HL-60 (cell line): ENCODE data around the gene PDE1C.

Experiments
- DNase-seq, 2 experiments: peaks; one replicate each; pipeline ENCODE4 v3.0.0-alpha.2; 2010 to 2020; ENCODE audit warnings: low read depth in 1 of 2, low spot score in 1 of 2
- H3K27ac ChIP-seq: fragments of 250-450 bp; sonication (Bioruptor Pico); replicated peaks from 2 replicates; pipeline ENCODE4 v1.5.1; 2020; ENCODE audit warnings: mild to moderate bottlenecking, moderate library complexity
- H3K27me3 ChIP-seq: fragments of 250-450 bp; sonication (Bioruptor Pico); 2 replicates; pipeline ENCODE4 v1.5.1; 2021; ENCODE audit warnings: mild to moderate bottlenecking, moderate library complexity; ENCODE audit not compliant: insufficient read depth, poor library complexity, severe bottlenecking
- H3K4me3 ChIP-seq: replicated peaks from 2 replicates; pipeline ENCODE4 v1.5.1; 2011; ENCODE audit warnings: mild to moderate bottlenecking, control low read depth, low read length; ENCODE audit not compliant: insufficient read depth
- GABPA ChIP-seq: IDR thresholded peaks from 2 replicates; pipeline ENCODE4 v1.6.1; 2012; ENCODE audit warnings: low read depth
- POLR2AphosphoS5 ChIP-seq: IDR thresholded peaks from 2 replicates; pipeline ENCODE4 v1.6.1; 2012; ENCODE audit warnings: low read depth
- SPI1 ChIP-seq: IDR thresholded peaks from 2 replicates; pipeline ENCODE4 v1.6.1; 2012; ENCODE audit warnings: low read depth, mild to moderate bottlenecking, borderline replicate concordance
- TF ChIP-seq, protein P1 (sequence below): IDR thresholded peaks from 2 replicates; pipeline ENCODE4 v1.6.1; 2012; ENCODE audit warnings: low read depth; ENCODE audit not compliant: insufficient replicate concordance
- TF ChIP-seq, protein P2 (sequence below): IDR thresholded peaks from one replicate; pipeline ENCODE4 v1.5.1; 2011; ENCODE audit warnings: low read length, control low read depth, inconsistent platforms; ENCODE audit not compliant: insufficient read depth

PDE1C gene

GRCh38 chr7:31775556-31775955, 294.7 kb downstream of the PDE1C start:
- Histone ChIP-seq H3K27ac (no peak overlapping the region), H3K4me3 (no peak overlapping the region), H3K27me3 (no peaks in the 10 kb centered on the region)
- DNase-seq: no peak
- no peak for TF ChIP-seq GABPA
- no peak for TF ChIP-seq POLR2AphosphoS5
- TF ChIP-seq, protein P1, sequence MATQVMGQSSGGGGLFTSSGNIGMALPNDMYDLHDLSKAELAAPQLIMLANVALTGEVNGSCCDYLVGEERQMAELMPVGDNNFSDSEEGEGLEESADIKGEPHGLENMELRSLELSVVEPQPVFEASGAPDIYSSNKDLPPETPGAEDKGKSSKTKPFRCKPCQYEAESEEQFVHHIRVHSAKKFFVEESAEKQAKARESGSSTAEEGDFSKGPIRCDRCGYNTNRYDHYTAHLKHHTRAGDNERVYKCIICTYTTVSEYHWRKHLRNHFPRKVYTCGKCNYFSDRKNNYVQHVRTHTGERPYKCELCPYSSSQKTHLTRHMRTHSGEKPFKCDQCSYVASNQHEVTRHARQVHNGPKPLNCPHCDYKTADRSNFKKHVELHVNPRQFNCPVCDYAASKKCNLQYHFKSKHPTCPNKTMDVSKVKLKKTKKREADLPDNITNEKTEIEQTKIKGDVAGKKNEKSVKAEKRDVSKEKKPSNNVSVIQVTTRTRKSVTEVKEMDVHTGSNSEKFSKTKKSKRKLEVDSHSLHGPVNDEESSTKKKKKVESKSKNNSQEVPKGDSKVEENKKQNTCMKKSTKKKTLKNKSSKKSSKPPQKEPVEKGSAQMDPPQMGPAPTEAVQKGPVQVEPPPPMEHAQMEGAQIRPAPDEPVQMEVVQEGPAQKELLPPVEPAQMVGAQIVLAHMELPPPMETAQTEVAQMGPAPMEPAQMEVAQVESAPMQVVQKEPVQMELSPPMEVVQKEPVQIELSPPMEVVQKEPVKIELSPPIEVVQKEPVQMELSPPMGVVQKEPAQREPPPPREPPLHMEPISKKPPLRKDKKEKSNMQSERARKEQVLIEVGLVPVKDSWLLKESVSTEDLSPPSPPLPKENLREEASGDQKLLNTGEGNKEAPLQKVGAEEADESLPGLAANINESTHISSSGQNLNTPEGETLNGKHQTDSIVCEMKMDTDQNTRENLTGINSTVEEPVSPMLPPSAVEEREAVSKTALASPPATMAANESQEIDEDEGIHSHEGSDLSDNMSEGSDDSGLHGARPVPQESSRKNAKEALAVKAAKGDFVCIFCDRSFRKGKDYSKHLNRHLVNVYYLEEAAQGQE: no peak
- TF ChIP-seq, protein P2, sequence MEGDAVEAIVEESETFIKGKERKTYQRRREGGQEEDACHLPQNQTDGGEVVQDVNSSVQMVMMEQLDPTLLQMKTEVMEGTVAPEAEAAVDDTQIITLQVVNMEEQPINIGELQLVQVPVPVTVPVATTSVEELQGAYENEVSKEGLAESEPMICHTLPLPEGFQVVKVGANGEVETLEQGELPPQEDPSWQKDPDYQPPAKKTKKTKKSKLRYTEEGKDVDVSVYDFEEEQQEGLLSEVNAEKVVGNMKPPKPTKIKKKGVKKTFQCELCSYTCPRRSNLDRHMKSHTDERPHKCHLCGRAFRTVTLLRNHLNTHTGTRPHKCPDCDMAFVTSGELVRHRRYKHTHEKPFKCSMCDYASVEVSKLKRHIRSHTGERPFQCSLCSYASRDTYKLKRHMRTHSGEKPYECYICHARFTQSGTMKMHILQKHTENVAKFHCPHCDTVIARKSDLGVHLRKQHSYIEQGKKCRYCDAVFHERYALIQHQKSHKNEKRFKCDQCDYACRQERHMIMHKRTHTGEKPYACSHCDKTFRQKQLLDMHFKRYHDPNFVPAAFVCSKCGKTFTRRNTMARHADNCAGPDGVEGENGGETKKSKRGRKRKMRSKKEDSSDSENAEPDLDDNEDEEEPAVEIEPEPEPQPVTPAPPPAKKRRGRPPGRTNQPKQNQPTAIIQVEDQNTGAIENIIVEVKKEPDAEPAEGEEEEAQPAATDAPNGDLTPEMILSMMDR: no peak
- TF ChIP-seq SPI1: no peak

GRCh38 chr7:31772211-31772610, 298.0 kb downstream of the PDE1C start:
- Histone ChIP-seq H3K27me3 (no peaks in the 10 kb centered on the region), H3K4me3 (no peak overlapping the region), H3K27ac (no peak overlapping the region)
- TF ChIP-seq, protein P2: no peak
- TF ChIP-seq, protein P1: no peak
- no peak for TF ChIP-seq POLR2AphosphoS5
- TF ChIP-seq SPI1: no peak
- DNase-seq: no peak

DNA sequence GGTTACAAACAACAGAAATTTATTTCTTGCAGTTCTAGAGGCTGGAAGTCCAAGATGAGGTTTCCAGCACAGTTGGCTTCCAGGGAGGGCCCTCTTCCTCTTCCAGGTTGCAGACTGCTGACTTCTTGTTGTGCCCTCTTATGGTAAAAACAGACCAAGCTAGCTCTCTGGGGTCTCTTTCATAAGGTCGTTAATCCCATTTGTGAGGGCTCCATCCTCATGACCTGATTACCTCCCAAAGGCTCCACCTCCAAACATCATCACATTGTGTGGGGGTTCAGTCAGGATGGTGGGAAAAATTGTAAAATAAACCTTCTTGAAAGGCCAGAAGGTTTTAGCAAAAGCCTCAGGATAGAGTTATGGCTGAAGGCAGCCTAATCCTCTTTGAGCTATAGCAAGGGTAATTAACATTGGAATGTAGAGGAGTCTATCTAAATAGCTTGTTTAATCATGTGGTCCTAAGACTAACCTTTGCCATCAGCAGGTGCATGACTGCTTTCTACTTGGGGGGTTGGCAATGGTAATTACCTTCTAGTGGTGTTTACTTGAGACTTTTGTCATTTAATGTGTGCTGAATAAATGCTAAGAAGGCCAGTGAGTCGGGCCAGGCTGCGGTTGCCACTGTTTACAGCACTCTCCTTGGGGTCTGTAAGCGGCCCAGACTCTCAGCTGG, 302.4 kb downstream of the PDE1C start:
- H3K4me3 ChIP-seq: no peak overlapping the region
- TF ChIP-seq, protein P2: no peak
- TF ChIP-seq POLR2AphosphoS5: no peak
- no peak for TF ChIP-seq GABPA
- TF ChIP-seq, protein P1: no peak
- no peak for TF ChIP-seq SPI1
- no peak overlapping the region for H3K27ac ChIP-seq
- no peak for DNase-seq
- no peaks in the 10 kb centered on the region for H3K27me3 ChIP-seq
